ENCODE results near the gene C17orf67. TPM values are rescaled to one million over a fixed set of nuclear protein-coding genes. Genes with fewer than 3 reads are reported as not detected.

The C17orf67 gene
- total RNA-seq, 1 donor from 2014 or later = 1.0 TPM

- Histone ChIP-seq H3K9ac (ENCODE audit: low read depth in 1 of 3, low read length in 3 of 3) (peak overlapping the region; percentile 43 to 76 (median 60)), H3K36me3 (ENCODE audit: control insufficient read depth in 3 of 3, insufficient read depth in 3 of 3, low read length in 3 of 3) (no peaks in the 10 kb centered on the region), H3K4me1 (ENCODE audit: control insufficient read depth in 3 of 3, insufficient read depth in 3 of 3, low read length in 3 of 3) (peaks cover 12 to 22% (median 17%) of the 10 kb centered on the region in 3 donors), H3K27ac (ENCODE audit: low read depth, low read length) (no peak overlapping the region), H3K9me3 (ENCODE audit: control insufficient read depth in 3 of 3, low read length in 3 of 3) (no peaks in the 10 kb centered on the region), H3K27me3 (ENCODE audit: control insufficient read depth in 3 of 3, insufficient read depth in 3 of 3, low read length in 3 of 3) (peaks cover 0 to 10% (median 7%) of the 10 kb centered on the region in 3 donors), H3K4me3 (ENCODE audit: low read length in 3 of 3) (peak overlapping the region; percentile 63 to 78 (median 68))
Measured at GRCh38 chr17:56834380-56835263, 902 bp upstream of the C17orf67 start.

- Histone ChIP-seq H3K27ac (ENCODE audit: low read depth, low read length) (no peak overlapping the region), H3K4me3 (ENCODE audit: low read length in 3 of 3) (peak overlapping the region; percentile 72 to 79 (median 78)), H3K9ac (ENCODE audit: low read depth in 1 of 3, low read length in 3 of 3) (peak overlapping the region; percentile 45 to 74 (median 73)), H3K9me3 (ENCODE audit: control insufficient read depth in 3 of 3, low read length in 3 of 3) (no peaks in the 10 kb centered on the region), H3K27me3 (ENCODE audit: control insufficient read depth in 3 of 3, insufficient read depth in 3 of 3, low read length in 3 of 3) (peaks cover 0 to 10% (median 7%) of the 10 kb centered on the region in 3 donors), H3K36me3 (ENCODE audit: control insufficient read depth in 3 of 3, insufficient read depth in 3 of 3, low read length in 3 of 3) (no peaks in the 10 kb centered on the region), H3K4me1 (ENCODE audit: control insufficient read depth in 3 of 3, insufficient read depth in 3 of 3, low read length in 3 of 3) (peaks cover 12 to 22% (median 17%) of the 10 kb centered on the region in 3 donors)
Measured at GRCh38 chr17:56833057-56833808, 487 bp downstream of the C17orf67 start.

GRCh38 chr17:56832446-56832845 is 1.3 kb downstream of the C17orf67 start:
- H3K4me1 ChIP-seq (ENCODE audit: control insufficient read depth in 3 of 3, insufficient read depth in 3 of 3, low read length in 3 of 3) = peaks cover 12 to 22% (median 17%) of the 10 kb centered on the region in 3 donors
- H3K36me3 ChIP-seq (ENCODE audit: control insufficient read depth in 3 of 3, insufficient read depth in 3 of 3, low read length in 3 of 3) = no peaks in the 10 kb centered on the region
- no peak overlapping the region for H3K9ac ChIP-seq (ENCODE audit: low read depth in 1 of 3, low read length in 3 of 3)
- H3K27me3 ChIP-seq (ENCODE audit: control insufficient read depth in 3 of 3, insufficient read depth in 3 of 3, low read length in 3 of 3) = peaks cover 0 to 10% (median 7%) of the 10 kb centered on the region in 3 donors
- H3K27ac ChIP-seq (ENCODE audit: low read depth, low read length) = no peak overlapping the region
- H3K9me3 ChIP-seq (ENCODE audit: control insufficient read depth in 3 of 3, low read length in 3 of 3) = no peaks in the 10 kb centered on the region
- peak overlapping the region in 1 of 3 donors; percentile 79 for H3K4me3 ChIP-seq (ENCODE audit: low read length in 3 of 3)

- Histone ChIP-seq H3K4me3 (ENCODE audit: low read length in 3 of 3) (no peak overlapping the region), H3K36me3 (ENCODE audit: control insufficient read depth in 3 of 3, insufficient read depth in 3 of 3, low read length in 3 of 3) (no peaks in the 10 kb centered on the region), H3K4me1 (ENCODE audit: control insufficient read depth in 3 of 3, insufficient read depth in 3 of 3, low read length in 3 of 3) (peaks cover 12 to 19% (median 17%) of the 10 kb centered on the region in 3 donors), H3K27ac (ENCODE audit: low read depth, low read length) (no peak overlapping the region), H3K27me3 (ENCODE audit: control insufficient read depth in 3 of 3, insufficient read depth in 3 of 3, low read length in 3 of 3) (peaks cover 0 to 10% (median 7%) of the 10 kb centered on the region in 3 donors), H3K9ac (ENCODE audit: low read depth in 1 of 3, low read length in 3 of 3) (no peak overlapping the region), H3K9me3 (ENCODE audit: control insufficient read depth in 3 of 3, low read length in 3 of 3) (no peaks in the 10 kb centered on the region)
Measured at GRCh38 chr17:56831369-56832095, 2.2 kb downstream of the C17orf67 start.

GRCh38 chr17:56830726-56831368 is 2.9 kb downstream of the C17orf67 start:
- peaks cover 12 to 19% (median 17%) of the 10 kb centered on the region in 3 donors for H3K4me1 ChIP-seq (ENCODE audit: control insufficient read depth in 3 of 3, insufficient read depth in 3 of 3, low read length in 3 of 3)
- peaks cover 0 to 10% (median 7%) of the 10 kb centered on the region in 3 donors for H3K27me3 ChIP-seq (ENCODE audit: control insufficient read depth in 3 of 3, insufficient read depth in 3 of 3, low read length in 3 of 3)

GRCh38 chr17:56826611-56827414 is 6.9 kb downstream of the C17orf67 start:
- Histone ChIP-seq H3K27ac (ENCODE audit: low read depth, low read length) (no peak overlapping the region), H3K4me1 (ENCODE audit: control insufficient read depth in 3 of 3, insufficient read depth in 3 of 3, low read length in 3 of 3) (peaks cover 0 to 3% (median 0%) of the 10 kb centered on the region in 3 donors), H3K9me3 (ENCODE audit: control insufficient read depth in 3 of 3, low read length in 3 of 3) (no peaks in the 10 kb centered on the region), H3K4me3 (ENCODE audit: low read length in 3 of 3) (no peak overlapping the region), H3K36me3 (ENCODE audit: control insufficient read depth in 3 of 3, insufficient read depth in 3 of 3, low read length in 3 of 3) (no peaks in the 10 kb centered on the region), H3K27me3 (ENCODE audit: control insufficient read depth in 3 of 3, insufficient read depth in 3 of 3, low read length in 3 of 3) (no peaks in the 10 kb centered on the region), H3K9ac (ENCODE audit: low read depth in 1 of 3, low read length in 3 of 3) (no peak overlapping the region)

More at GRCh38 chr17:56830726-56831368, 2.9 kb downstream of the C17orf67 start:
- no peaks in the 10 kb centered on the region for H3K9me3 ChIP-seq (ENCODE audit: control insufficient read depth in 3 of 3, low read length in 3 of 3)
- no peaks in the 10 kb centered on the region for H3K36me3 ChIP-seq (ENCODE audit: control insufficient read depth in 3 of 3, insufficient read depth in 3 of 3, low read length in 3 of 3)
- no peak overlapping the region for H3K9ac ChIP-seq (ENCODE audit: low read depth in 1 of 3, low read length in 3 of 3)
- no peak overlapping the region for H3K4me3 ChIP-seq (ENCODE audit: low read length in 3 of 3)
- no peak overlapping the region for H3K27ac ChIP-seq (ENCODE audit: low read depth, low read length)

GRCh38 chr17:56824503-56824902 is 9.2 kb downstream of the C17orf67 start:
- H3K36me3 ChIP-seq (ENCODE audit: control insufficient read depth in 3 of 3, insufficient read depth in 3 of 3, low read length in 3 of 3) = no peaks in the 10 kb centered on the region
- H3K9ac ChIP-seq (ENCODE audit: low read depth in 1 of 3, low read length in 3 of 3) = no peak overlapping the region
- H3K27ac ChIP-seq (ENCODE audit: low read depth, low read length) = no peak overlapping the region
- H3K4me3 ChIP-seq (ENCODE audit: low read length in 3 of 3) = no peak overlapping the region
- no peaks in the 10 kb centered on the region for H3K9me3 ChIP-seq (ENCODE audit: control insufficient read depth in 3 of 3, low read length in 3 of 3)
- H3K4me1 ChIP-seq (ENCODE audit: control insufficient read depth in 3 of 3, insufficient read depth in 3 of 3, low read length in 3 of 3) = peaks cover under 1 to 7% (median 3%) of the 10 kb centered on the region in 3 donors
- no peaks in the 10 kb centered on the region for H3K27me3 ChIP-seq (ENCODE audit: control insufficient read depth in 3 of 3, insufficient read depth in 3 of 3, low read length in 3 of 3)

GRCh38 chr17:56823848-56824247 is 9.9 kb downstream of the C17orf67 start:
- Histone ChIP-seq H3K4me1 (ENCODE audit: control insufficient read depth in 3 of 3, insufficient read depth in 3 of 3, low read length in 3 of 3) (peaks cover 2 to 8% (median 3%) of the 10 kb centered on the region in 3 donors), H3K4me3 (ENCODE audit: low read length in 3 of 3) (no peak overlapping the region), H3K36me3 (ENCODE audit: control insufficient read depth in 3 of 3, insufficient read depth in 3 of 3, low read length in 3 of 3) (no peaks in the 10 kb centered on the region), H3K27me3 (ENCODE audit: control insufficient read depth in 3 of 3, insufficient read depth in 3 of 3, low read length in 3 of 3) (no peaks in the 10 kb centered on the region), H3K27ac (ENCODE audit: low read depth, low read length) (no peak overlapping the region), H3K9me3 (ENCODE audit: control insufficient read depth in 3 of 3, low read length in 3 of 3) (no peaks in the 10 kb centered on the region), H3K9ac (ENCODE audit: low read depth in 1 of 3, low read length in 3 of 3) (no peak overlapping the region)
